HG02763 (cell line): ENCODE measurements around the gene IQSEC1.

ENCODE experiments used
- ATAC-seq: cut with Tn5 transposase; IDR thresholded peaks from one replicate; pipeline ENCODE4 v1.9.1; 2021; ENCODE audit warnings: mild to moderate bottlenecking, moderate library complexity; ENCODE audit not compliant: unreplicated experiment

The IQSEC1 gene

GRCh38 chr3:13005301-13005700 is 67.9 kb downstream of the IQSEC1 start:
- no peak for ATAC-seq

GRCh38 chr3:13004376-13004775 is 68.9 kb downstream of the IQSEC1 start:
- ATAC-seq, result no peak

- no peak for ATAC-seq
Measured at GRCh38 chr3:13003608-13004007, 69.6 kb downstream of the IQSEC1 start.

- peak; percentile 38 for ATAC-seq
Measured at GRCh38 chr3:13002398-13003124, 70.7 kb downstream of the IQSEC1 start.

GRCh38 chr3:12999147-13000140 is 73.8 kb downstream of the IQSEC1 start:
- peak; percentile 46 for ATAC-seq

GRCh38 chr3:12998648-12999047 is 74.6 kb downstream of the IQSEC1 start:
- ATAC-seq, result no peak

- ATAC-seq, result no peak
Measured at GRCh38 chr3:12997387-12997786, 75.8 kb downstream of the IQSEC1 start.

GRCh38 chr3:12996181-12996506 is 77.1 kb downstream of the IQSEC1 start:
- no peak for ATAC-seq

- no peak for ATAC-seq
Measured at GRCh38 chr3:12995389-12996180, 77.6 kb downstream of the IQSEC1 start.

GRCh38 chr3:12994607-12995388 is 78.4 kb downstream of the IQSEC1 start:
- peak; percentile 74 for ATAC-seq

- no peak for ATAC-seq
Measured at GRCh38 chr3:12994357-12994606, 78.9 kb downstream of the IQSEC1 start.

GRCh38 chr3:12993517-12994356 is 79.5 kb downstream of the IQSEC1 start:
- ATAC-seq, result no peak

GRCh38 chr3:12992629-12993516 is 80.4 kb downstream of the IQSEC1 start:
- no peak for ATAC-seq

- no peak for ATAC-seq
Measured at GRCh38 chr3:12991861-12992281, 81.4 kb downstream of the IQSEC1 start.

- no peak for ATAC-seq
Measured at GRCh38 chr3:12991481-12991837, 81.8 kb downstream of the IQSEC1 start.

GRCh38 chr3:12990781-12991480 is 82.3 kb downstream of the IQSEC1 start:
- no peak for ATAC-seq

GRCh38 chr3:12990306-12990705 is 82.9 kb downstream of the IQSEC1 start:
- no peak for ATAC-seq

- no peak for ATAC-seq
Measured at GRCh38 chr3:12988728-12989454, 84.3 kb downstream of the IQSEC1 start.
